ENCODE results near the gene SCNN1B.

Gene SCNN1B

GRCh38 chr16:23410176-23410575 lies 108.1 kb downstream of the SCNN1B start:
- DNase-seq = no peak

- no peak for DNase-seq
Observed at GRCh38 chr16:23414731-23415130, 112.6 kb downstream of the SCNN1B start.

GRCh38 chr16:23416816-23417215 lies 114.7 kb downstream of the SCNN1B start:
- DNase-seq = no peak

GRCh38 chr16:23420011-23420410 lies 117.9 kb downstream of the SCNN1B start:
- no peak for DNase-seq

GRCh38 chr16:23423496-23424049 lies 121.5 kb downstream of the SCNN1B start:
- no peak for DNase-seq

GRCh38 chr16:23424292-23424958 lies 122.3 kb downstream of the SCNN1B start:
- no peak for DNase-seq

- DNase-seq = no peak
Observed at GRCh38 chr16:23428351-23428750, 126.2 kb downstream of the SCNN1B start.

All from activated T-cell treated with anti-CD3 and anti-CD28 coated beads, Interleukin-2, amount 50 U/mL, for 1 hour (primary cell).